Breast epithelium (tissue), 4 donors: ENCODE results near the gene AZU1. TPM values are rescaled to one million over a fixed set of nuclear protein-coding genes. Genes with fewer than 3 reads are reported as not detected.

Experiments
- DNase-seq, 2 donors: peaks; one replicate each; pipeline ENCODE4 v3.0.0-alpha.2; 2019; ENCODE audit warnings: low spot score in 2 of 2
- H3K27ac ChIP-seq, 2 donors: fragments of 200-600 bp; sonication (generic) in 1 of 2; one replicate each; pipeline ENCODE4 v1.5.1; 2016 to 2019; ENCODE audit warnings: mild to moderate bottlenecking in 1 of 2
- H3K27me3 ChIP-seq, 2 donors: fragments of 200-600 bp; sonication (generic) in 1 of 2; one replicate each; pipeline versions ENCODE4 v1.5.1 to v1.6.0; 2017 to 2019; ENCODE audit warnings: control low read depth in 1 of 2, mild to moderate bottlenecking in 1 of 2
- H3K36me3 ChIP-seq: fragments of 200-600 bp; one replicate; pipeline ENCODE4 v1.5.1; 2019
- H3K4me1 ChIP-seq, 2 donors: fragments of 200-600 bp; sonication (generic); one replicate each; pipeline ENCODE4 v1.5.1; 2016 to 2019; ENCODE audit warnings: control low read depth in 1 of 2
- H3K4me3 ChIP-seq, 3 donors: fragments of 200-600 bp; sonication (generic); 1 replicate in 2 of 3; 2 replicates in 1 of 3; pipeline ENCODE4 v1.5.1; 2016 to 2019; ENCODE audit warnings: mild to moderate bottlenecking in 3 of 3, moderate library complexity in 2 of 3
- H3K9me3 ChIP-seq, 2 donors: fragments of 200-600 bp; sonication (generic) in 1 of 2; one replicate each; pipeline ENCODE4 v1.5.1; 2016 to 2019; ENCODE audit warnings: control low read depth in 1 of 2
- POLR2A ChIP-seq: fragments of 450-650 bp; IDR thresholded peaks from one replicate; pipeline ENCODE4 v1.6.1; 2016; ENCODE audit warnings: antibody characterized with exemption, mild to moderate bottlenecking, moderate library complexity
- POLR2AphosphoS5 ChIP-seq, 3 donors: sonication (generic); formaldehyde crosslinking; IDR thresholded peaks; one replicate each; pipeline ENCODE4 v1.6.1; 2017; ENCODE audit warnings: antibody characterized with exemption in 3 of 3
- intact Hi-C: fragments of 100-400 bp; cut with DNase I; formaldehyde crosslinking; loops from one replicate; pipeline ENCODE4 v1.15.1; 2023; ENCODE audit warnings: low total_unique reads
- total RNA-seq, 3 donors: library from RNA; depleted of rRNA; stranded (reverse); fragments of >200 nt; gene quantifications; one replicate each; pipeline ENCODE4 v1.1.0, GENCODE V29; 2016
- TF ChIP-seq, protein P1 (sequence below), 3 donors: fragments of 450-650 bp; IDR thresholded peaks; one replicate each; pipeline ENCODE4 v1.5.1; 2016 to 2017; ENCODE audit warnings: antibody characterized with exemption in 3 of 3, mild to moderate bottlenecking in 3 of 3, moderate library complexity in 3 of 3

The AZU1 gene
- total RNA-seq, 3 donors from 2014 or later: 0.29 TPM; not detected in 2

DNA sequence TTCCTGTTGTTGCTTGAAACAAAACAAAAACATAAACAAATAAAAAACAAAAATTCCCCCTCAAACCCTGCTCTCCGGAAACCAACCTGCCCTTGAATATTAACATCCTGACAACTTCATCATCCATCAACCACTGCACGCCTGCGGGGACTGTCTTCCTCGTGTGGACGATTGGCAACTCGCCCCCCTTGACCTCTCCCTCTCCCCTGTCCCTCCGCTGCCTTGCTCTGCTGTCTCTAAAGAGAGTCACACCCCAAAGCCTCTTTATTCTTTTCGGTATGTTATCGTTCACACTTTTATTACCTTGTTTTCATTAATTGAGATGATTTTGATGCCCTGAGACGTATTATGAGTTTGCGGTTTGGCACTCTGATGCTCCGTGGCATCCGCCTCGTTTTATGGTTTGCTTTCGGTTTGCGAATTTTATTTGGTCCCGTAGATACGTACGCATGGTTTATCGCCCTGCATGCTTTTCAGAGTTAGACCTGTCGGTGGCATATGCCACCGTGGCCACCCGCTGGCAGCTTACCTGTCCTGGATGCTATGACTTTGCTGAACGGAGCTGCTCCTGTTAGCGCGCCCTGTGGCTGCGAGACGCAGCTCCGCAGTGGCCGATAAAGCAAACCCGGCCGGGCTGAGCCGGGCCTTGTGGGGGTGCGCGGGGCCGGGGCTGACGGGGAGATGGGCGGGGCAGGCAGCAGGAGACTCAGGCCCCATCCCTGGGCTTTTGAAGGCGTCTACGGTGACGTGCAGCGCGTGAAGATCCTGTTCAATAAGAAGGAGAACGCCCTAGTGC lies 19.8 kb upstream of the AZU1 start:
- H3K4me3 ChIP-seq: no peak overlapping the region
- intact Hi-C loops: no loop called here
- peaks cover 5 to 8% of the 10 kb centered on the region in 2 donors for H3K4me1 ChIP-seq
- no peaks in the 10 kb centered on the region for H3K27me3 ChIP-seq
- TF ChIP-seq POLR2AphosphoS5 (IDR thresholded peaks at IDR 0.05) (no peak), POLR2A (no peak)
- TF ChIP-seq, protein P1, sequence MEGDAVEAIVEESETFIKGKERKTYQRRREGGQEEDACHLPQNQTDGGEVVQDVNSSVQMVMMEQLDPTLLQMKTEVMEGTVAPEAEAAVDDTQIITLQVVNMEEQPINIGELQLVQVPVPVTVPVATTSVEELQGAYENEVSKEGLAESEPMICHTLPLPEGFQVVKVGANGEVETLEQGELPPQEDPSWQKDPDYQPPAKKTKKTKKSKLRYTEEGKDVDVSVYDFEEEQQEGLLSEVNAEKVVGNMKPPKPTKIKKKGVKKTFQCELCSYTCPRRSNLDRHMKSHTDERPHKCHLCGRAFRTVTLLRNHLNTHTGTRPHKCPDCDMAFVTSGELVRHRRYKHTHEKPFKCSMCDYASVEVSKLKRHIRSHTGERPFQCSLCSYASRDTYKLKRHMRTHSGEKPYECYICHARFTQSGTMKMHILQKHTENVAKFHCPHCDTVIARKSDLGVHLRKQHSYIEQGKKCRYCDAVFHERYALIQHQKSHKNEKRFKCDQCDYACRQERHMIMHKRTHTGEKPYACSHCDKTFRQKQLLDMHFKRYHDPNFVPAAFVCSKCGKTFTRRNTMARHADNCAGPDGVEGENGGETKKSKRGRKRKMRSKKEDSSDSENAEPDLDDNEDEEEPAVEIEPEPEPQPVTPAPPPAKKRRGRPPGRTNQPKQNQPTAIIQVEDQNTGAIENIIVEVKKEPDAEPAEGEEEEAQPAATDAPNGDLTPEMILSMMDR (IDR thresholded peaks at IDR 0.05): no peak
- no peak for DNase-seq
- H3K36me3 ChIP-seq: peaks cover 31% of the 10 kb centered on the region
- no peaks in the 10 kb centered on the region for H3K9me3 ChIP-seq
- H3K27ac ChIP-seq: peak overlapping the region in 1 of 2 donors; percentile 3

GRCh38 chr19:808423-808775 lies 19.2 kb upstream of the AZU1 start:
- H3K27me3 ChIP-seq: no peaks in the 10 kb centered on the region
- H3K9me3 ChIP-seq: no peaks in the 10 kb centered on the region
- H3K27ac ChIP-seq: no peak overlapping the region
- TF ChIP-seq POLR2AphosphoS5 (IDR thresholded peaks at IDR 0.05) (no peak), POLR2A (no peak)
- TF ChIP-seq, protein P1 (IDR thresholded peaks at IDR 0.05): no peak
- no peak overlapping the region for H3K4me3 ChIP-seq
- peaks cover 0 to 2% of the 10 kb centered on the region in 2 donors for H3K4me1 ChIP-seq
- intact Hi-C loops: no loop called here
- no peak for DNase-seq
- H3K36me3 ChIP-seq: peaks cover 31% of the 10 kb centered on the region

- Histone ChIP-seq H3K36me3 (peaks cover 22% of the 10 kb centered on the region), H3K4me3 (no peak overlapping the region), H3K4me1 (no peaks in the 10 kb centered on the region), H3K27ac (no peak overlapping the region), H3K9me3 (no peaks in the 10 kb centered on the region), H3K27me3 (no peaks in the 10 kb centered on the region)
- intact Hi-C loops: no loop called here
- TF ChIP-seq POLR2AphosphoS5 (IDR thresholded peaks at IDR 0.05): no peak
- no peak for TF ChIP-seq POLR2A
- TF ChIP-seq, protein P1 (IDR thresholded peaks at IDR 0.05): no peak
- no peak for DNase-seq
These were observed 17.4 kb upstream of the AZU1 start for GRCh38 chr19:810077-810855.

- Histone ChIP-seq H3K9me3 (no peaks in the 10 kb centered on the region), H3K4me3 (no peak overlapping the region), H3K4me1 (no peaks in the 10 kb centered on the region), H3K27me3 (no peaks in the 10 kb centered on the region), H3K36me3 (peaks cover 16% of the 10 kb centered on the region), H3K27ac (peak overlapping the region in 1 of 2 donors; percentile 32)
- TF ChIP-seq POLR2A: no peak
- no peak for TF ChIP-seq POLR2AphosphoS5 (IDR thresholded peaks at IDR 0.05)
- TF ChIP-seq, protein P1 (IDR thresholded peaks at IDR 0.05): no peak
- intact Hi-C loops: no loop called here
- DNase-seq: no peak
These were observed 16.7 kb upstream of the AZU1 start for GRCh38 chr19:810883-811489.
